H1 (cell line): Measurements from ENCODE around the gene NDUFA8. TPM values are rescaled to one million over a fixed set of nuclear protein-coding genes. Genes with fewer than 3 reads are reported as not detected.

Experiments
- CTCF ChIA-PET: fragments of 300-600 bp; sonication (Branson Sonifier 250); formaldehyde crosslinking; loops from one replicate; lab custom pipeline; 2021; ENCODE audit not compliant: partially characterized antibody; lab: Charles Lee
- POLR2A ChIA-PET: fragments of 300-600 bp; sonication (Branson Sonifier 250); formaldehyde crosslinking; loops from one replicate; lab custom pipeline; 2021; ENCODE audit warnings: inconsistent platforms; ENCODE audit not compliant: partially characterized antibody; lab: Charles Lee
- DNase-seq, 2 experiments: peaks; one replicate each; pipeline versions ENCODE4 v3.0.0 to v3.0.0-alpha.2; 2010 to 2022; ENCODE audit warnings: low spot score in 2 of 2, low read depth in 1 of 2, mixed read lengths in 1 of 2
- FAIRE-seq: peaks from 2 replicates; lab custom pipeline; 2011; peaks lifted over from hg19 to GRCh38; lab: Jason Lieb, UNC
- H2AFZ ChIP-seq: 2 replicates; pipeline ENCODE4 v1.8.1; 2012; ENCODE audit warnings: low read length, inconsistent platforms
- H2AK5ac ChIP-seq: 2 replicates; pipeline ENCODE4 v1.6.1; 2013; ENCODE audit warnings: low read depth, low read length
- H2BK120ac ChIP-seq: replicated peaks from 2 replicates; pipeline ENCODE3; 2013; ENCODE audit warnings: low read depth, low read length, inconsistent platforms
- H2BK12ac ChIP-seq: 2 replicates; pipeline ENCODE4 v1.6.1; 2013; ENCODE audit warnings: low read depth, low read length
- H2BK15ac ChIP-seq: 2 replicates; pipeline ENCODE4 v1.6.1; 2013; ENCODE audit warnings: low read length
- H2BK20ac ChIP-seq: 2 replicates; pipeline ENCODE4 v1.6.1; 2013; ENCODE audit warnings: low read length
- H2BK5ac ChIP-seq: 2 replicates; pipeline ENCODE4 v1.6.1; 2013; ENCODE audit warnings: low read depth, low read length
- H3K14ac ChIP-seq: 2 replicates; pipeline ENCODE4 v1.6.1; 2013; ENCODE audit warnings: inconsistent platforms; ENCODE audit not compliant: insufficient read length
- H3K18ac ChIP-seq: 2 replicates; pipeline ENCODE4 v1.6.1; 2013; ENCODE audit warnings: low read length; ENCODE audit errors: extremely low read depth
- H3K23ac ChIP-seq: 2 replicates; pipeline ENCODE4 v1.6.1; 2013; ENCODE audit warnings: inconsistent platforms; ENCODE audit not compliant: insufficient read length
- H3K23me2 ChIP-seq: 2 replicates; pipeline ENCODE4 v1.6.1; 2013; ENCODE audit warnings: low read depth, low read length
- H3K27ac ChIP-seq: 2 replicates; pipeline ENCODE4 v1.6.1; 2011; ENCODE audit warnings: low read depth, low read length, inconsistent platforms
- H3K27me3 ChIP-seq, 4 experiments: replicated peaks in 1 of 4; 1 replicate in 1 of 4; 2 replicates in 3 of 4; pipeline versions ENCODE4 v1.6.1 to v1.8.1; 2011 to 2013; ENCODE audit warnings: low read length in 3 of 4, mild to moderate bottlenecking in 3 of 4, inconsistent platforms in 2 of 4, mixed read lengths in 2 of 4, moderate library complexity in 1 of 4; ENCODE audit not compliant: control insufficient read depth in 3 of 4, insufficient read depth in 3 of 4; ENCODE audit errors: extremely low read depth in 1 of 4
- H3K36me3 ChIP-seq, 4 experiments: 2 replicates each; pipeline versions ENCODE4 v1.6.1 to v1.8.1; 2011 to 2013; ENCODE audit warnings: mild to moderate bottlenecking in 4 of 4, low read length in 3 of 4, moderate library complexity in 2 of 4, control low read depth in 1 of 4, inconsistent platforms in 1 of 4; ENCODE audit not compliant: insufficient read depth in 4 of 4, control insufficient read depth in 2 of 4
- H3K4ac ChIP-seq: replicated peaks from 2 replicates; pipeline ENCODE3; 2013; ENCODE audit warnings: low read length, low read depth, mixed read lengths, inconsistent platforms; ENCODE audit not compliant: insufficient read length
- H3K4me1 ChIP-seq, 4 experiments: replicated peaks in 1 of 4; 1 replicate in 1 of 4; 2 replicates in 3 of 4; pipeline versions ENCODE4 v1.6.1 to v1.8.1; 2011 to 2013; ENCODE audit warnings: low read length in 3 of 4, inconsistent platforms in 2 of 4, mixed read lengths in 1 of 4; ENCODE audit not compliant: insufficient read depth in 4 of 4, control insufficient read depth in 3 of 4
- H3K4me2 ChIP-seq, 2 experiments: 2 replicates each; pipeline versions ENCODE4 v1.6.1 to v1.8.1; 2011 to 2013; ENCODE audit warnings: low read depth in 2 of 2, low read length in 2 of 2, control low read depth in 1 of 2, inconsistent platforms in 1 of 2, mild to moderate bottlenecking in 1 of 2; ENCODE audit not compliant: insufficient read depth in 1 of 2
- H3K4me3 ChIP-seq, 4 experiments: fragments of 200-600, 300-600 bp in 1 of 4; sonication (generic), shearing (Covaris generic), sonication (Bioruptor Twin) in 1 of 4; 2 replicates each; pipeline versions ENCODE4 v1.5.1 to v1.8.1; 2011 to 2016; ENCODE audit warnings: low read length in 4 of 4, low read depth in 3 of 4, control low read depth in 2 of 4, inconsistent platforms in 2 of 4, mild to moderate bottlenecking in 2 of 4, mixed read lengths in 1 of 4, moderate library complexity in 1 of 4; ENCODE audit not compliant: insufficient read depth in 2 of 4; ENCODE audit errors: extremely low read depth in 1 of 4
- H3K56ac ChIP-seq: replicated peaks from 2 replicates; pipeline ENCODE3; 2013; ENCODE audit warnings: low read depth, mild to moderate bottlenecking, mixed read lengths, low read length, inconsistent platforms; ENCODE audit not compliant: insufficient read length
- H3K79me1 ChIP-seq: 2 replicates; pipeline ENCODE4 v1.6.1; 2013; ENCODE audit warnings: low read depth, low read length, control low read depth
- H3K79me2 ChIP-seq, 2 experiments: 2 replicates each; pipeline versions ENCODE4 v1.6.1 to v1.8.1; 2012 to 2013; ENCODE audit warnings: low read length in 2 of 2, mild to moderate bottlenecking in 2 of 2, inconsistent platforms in 1 of 2; ENCODE audit not compliant: insufficient read depth in 2 of 2, control insufficient read depth in 1 of 2
- H3K9ac ChIP-seq, 4 experiments: replicated peaks in 1 of 4; 1 replicate in 1 of 4; 2 replicates in 3 of 4; pipeline versions ENCODE4 v1.6.1 to v1.8.1; 2011 to 2013; ENCODE audit warnings: low read depth in 3 of 4, low read length in 3 of 4, control low read depth in 2 of 4, mild to moderate bottlenecking in 2 of 4, moderate library complexity in 2 of 4, inconsistent platforms in 1 of 4; ENCODE audit errors: extremely low read depth in 1 of 4
- H3K9me3 ChIP-seq, 2 experiments: 2 replicates each; pipeline versions ENCODE4 v1.6.1 to v1.8.1; 2012 to 2013; ENCODE audit warnings: mild to moderate bottlenecking in 2 of 2, moderate library complexity in 2 of 2, control low read depth in 1 of 2, inconsistent platforms in 1 of 2, low read depth in 1 of 2, low read length in 1 of 2, mixed read lengths in 1 of 2; ENCODE audit not compliant: insufficient read depth in 2 of 2
- H4K20me1 ChIP-seq, 2 experiments: replicated peaks in 1 of 2; 2 replicates each; pipeline versions ENCODE3 to v1.8.1; 2011 to 2013; ENCODE audit warnings: inconsistent platforms in 2 of 2, low read length in 2 of 2, mild to moderate bottlenecking in 1 of 2; ENCODE audit not compliant: insufficient read depth in 2 of 2, control insufficient read depth in 1 of 2
- H4K5ac ChIP-seq: 2 replicates; pipeline ENCODE4 v1.6.1; 2013; ENCODE audit warnings: low read length, low read depth, mixed read lengths, inconsistent platforms; ENCODE audit not compliant: insufficient read length
- H4K8ac ChIP-seq: 2 replicates; pipeline ENCODE4 v1.8.0; 2013; ENCODE audit warnings: mild to moderate bottlenecking, moderate library complexity, low read length, inconsistent platforms; ENCODE audit not compliant: insufficient read depth; ENCODE audit errors: extremely low read depth
- H4K91ac ChIP-seq: replicated peaks from 2 replicates; pipeline ENCODE3; 2013; ENCODE audit warnings: low read length, mixed read lengths, inconsistent platforms; ENCODE audit not compliant: insufficient read length
- BRCA1 ChIP-seq: IDR thresholded peaks from 2 replicates; pipeline ENCODE4 v1.6.1; 2012; ENCODE audit warnings: low read depth, low read length, improper control_type of control experiment
- CTBP2 ChIP-seq: IDR thresholded peaks from 2 replicates; pipeline ENCODE4 v1.7.0; 2011; ENCODE audit warnings: borderline replicate concordance, mild to moderate bottlenecking, moderate library complexity, mixed read lengths, low read length; ENCODE audit not compliant: insufficient read depth, insufficient read length
- KDM1A ChIP-seq: fragments of 200-600, 300-600 bp; sonication (generic); IDR thresholded peaks from 2 replicates; pipeline ENCODE4 v1.7.1; 2016; ENCODE audit warnings: mild to moderate bottlenecking, low read length, borderline replicate concordance
- RBBP5 ChIP-seq: IDR thresholded peaks from 2 replicates; pipeline ENCODE4 v1.7.1; 2012; ENCODE audit warnings: low read depth, mild to moderate bottlenecking, inconsistent platforms, low read length, moderate library complexity, borderline replicate concordance
- SP2 ChIP-seq: IDR thresholded peaks from 2 replicates; pipeline ENCODE4 v1.6.1; 2012; ENCODE audit warnings: mild to moderate bottlenecking, low read length, inconsistent platforms
- WGBS, 2 experiments: shearing (Covaris generic) in 1 of 2; methylation state at CpG; one replicate each; pipeline versions ENCODE4 v1.1.6 to v1.1.7; 2013 to 2015; ENCODE audit warnings: low lambda C conversion rate in 2 of 2, mixed read lengths in 2 of 2, inconsistent platforms in 1 of 2, low coverage in 1 of 2, missing lambda C conversion rate in 1 of 2; ENCODE audit not compliant: insufficient replicate concordance in 2 of 2, insufficient coverage in 1 of 2, insufficient read length in 1 of 2; ENCODE audit errors: extremely low coverage in 1 of 2, missing lambda C conversion rate in 1 of 2; 5-methylcytosine and 5-hydroxymethylcytosine counted together
- polyA plus RNA-seq, 7 experiments: library from polyadenylated mRNA; depleted of rRNA in 3 of 7; stranded (reverse) in 5 of 7; unstranded in 2 of 7; fragments of >200 nt in 5 of 7; fragments of 200-250 nt in 2 of 7; gene quantifications; 1 replicate in 5 of 7; 2 replicates in 1 of 7; 4 replicates in 1 of 7; pipeline versions ENCODE4 v1.2.1 to v1.2.3, GENCODE V29; 2011 to 2013; ENCODE audit warnings: missing spikeins in 2 of 7, mixed read lengths in 2 of 7
- total RNA-seq: library from RNA; stranded (reverse); fragmentation: NEBNext Ultra II Directional; extraction: Animal tissue kit (Norgen Biotek cat#: 25700); gene quantifications from 2 replicates; pipeline ENCODE4 v1.2.1, GENCODE V29; 2021

NDUFA8 gene
- total and polyA plus RNA-seq, 2 of the 8 experiments (the other 6 are each of a cell fraction or from before 2014, with no cell fraction given): 61.0 to 73.8 TPM

- peak overlapping the region; percentile 37 to 41; a peak in 2 of 4 replicates for H3K4me2 ChIP-seq
- H4K91ac ChIP-seq: no peak overlapping the region
- H3K14ac ChIP-seq: no peak overlapping the region
- H4K8ac ChIP-seq: 0 out of 2 replicates have a peak overlapping the region, but pooled peaks have one; percentile 31
- H3K23me2 ChIP-seq: no peaks in the 10 kb centered on the region
- H4K5ac ChIP-seq: no peak overlapping the region
- TF ChIP-seq CTBP2: no peak
- TF ChIP-seq RBBP5: 0 out of 2 replicates have a peak, but pooled peaks have one; percentile 6
- TF ChIP-seq SP2: no peak
- TF ChIP-seq BRCA1: no peak
- peak; percentile 50; the same call in 1 of the 2 replicates for TF ChIP-seq KDM1A
- no peaks in the 10 kb centered on the region for H4K20me1 ChIP-seq
- peak overlapping the region; percentile 40; the same call in 1 of the 2 replicates for H2BK12ac ChIP-seq
- no peak overlapping the region for H2BK120ac ChIP-seq
- peak overlapping the region; percentile 8; the same call in 1 of the 2 replicates for H2BK15ac ChIP-seq
- H3K9ac ChIP-seq: no peak overlapping the region
- no peak for FAIRE-seq
- 0 out of 2 replicates have a peak overlapping the region, but pooled peaks have one; percentile 1 for H2BK5ac ChIP-seq
- H3K9me3 ChIP-seq: no peaks in the 10 kb centered on the region
- ChIA-PET CTCF (interaction anchor here (1.5 to 15.6 kb wide), 8 partner anchors 6 to 252 kb away, joined by 3 to 544 read pairs (median 52); no protein-coding TSS in a partner anchor), POLR2A (interaction anchor here (1.1 to 1.2 kb wide), 2 partner anchors 13 to 15 kb away, joined by 3 to 4 read pairs; no protein-coding TSS in a partner anchor)
- no peak overlapping the region for H3K56ac ChIP-seq
- no peaks in the 10 kb centered on the region for H3K79me2 ChIP-seq
- peak overlapping the region; percentile 59; the same call in 1 of the 2 replicates for H2AK5ac ChIP-seq
- H3K4me3 ChIP-seq: no peak overlapping the region
- peak overlapping the region; percentile 62 for H3K18ac ChIP-seq
- peak overlapping the region; percentile 40 for H2BK20ac ChIP-seq
- H3K4me1 ChIP-seq: peaks cover 8 to 16% (median 12%) of the 10 kb centered on the region in 4 experiments
- H2AFZ ChIP-seq: peak overlapping the region; percentile 54; the same call in 1 of the 2 replicates
- no peak overlapping the region for H3K27ac ChIP-seq
- DNase-seq: no peak
- H3K79me1 ChIP-seq: no peaks in the 10 kb centered on the region
- no peak overlapping the region for H3K23ac ChIP-seq
- H3K27me3 ChIP-seq: no peaks in the 10 kb centered on the region; a peak in 2 of 7 replicates
- 84% methylated on average over 10 of the region's 10 CpGs; no CpG with 5 or more reads in 1 of the 2 experiments for WGBS, 2 experiments
- peak overlapping the region; percentile 34 for H3K4ac ChIP-seq
- no peaks in the 10 kb centered on the region for H3K36me3 ChIP-seq
Measured at GRCh38 chr9:122116448-122117173, 43.0 kb downstream of the NDUFA8 start.
